ENCODE measurements around the gene SUPT6H.
A peak's percentile ranks its signal among the peaks of the same experiment; 100 is the strongest.
"Not testable (repeated sequence)": the region's sequence is repeated elsewhere in the genome, so short reads cannot be mapped to it uniquely, and the experiment has no call there.

Gene SUPT6H

DNA sequence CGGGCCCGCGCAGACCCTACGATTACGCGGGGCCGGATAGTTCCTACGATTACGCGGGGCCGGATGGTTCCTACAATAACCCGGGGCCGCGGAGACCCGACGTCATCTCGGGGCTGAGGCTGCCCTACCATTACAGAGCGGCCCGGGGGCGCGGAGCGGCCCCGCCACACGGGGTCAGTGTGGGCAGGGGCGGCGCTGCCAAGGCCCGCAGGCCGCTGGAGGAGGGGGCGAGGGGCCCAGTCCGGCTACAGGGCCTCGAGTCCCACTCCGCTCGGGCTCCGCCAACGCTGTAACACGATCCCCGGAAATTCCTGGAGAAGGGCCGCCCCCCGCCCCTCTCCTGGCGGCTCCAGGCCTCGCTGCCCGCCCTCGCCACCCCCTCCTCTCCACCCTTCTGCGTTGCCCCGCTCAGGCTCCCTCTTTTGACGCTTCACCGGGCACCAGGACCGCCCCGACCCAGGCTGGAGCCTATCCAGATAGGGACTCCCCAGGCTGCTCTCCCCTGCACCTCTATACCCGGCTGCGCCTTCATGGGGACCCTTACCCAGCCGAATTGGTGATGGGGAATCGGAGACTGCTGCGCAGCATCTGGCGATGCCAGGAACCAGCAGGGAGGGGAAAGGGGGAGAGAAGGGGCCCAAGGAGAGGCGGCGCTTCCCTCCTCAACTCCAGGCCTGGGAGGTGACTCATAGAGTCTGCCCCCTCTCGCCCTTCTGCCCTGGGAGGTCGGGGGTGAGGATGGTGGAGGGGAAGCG lies 55.8 kb downstream of the SUPT6H start, which contains the start of gene RAB34:
Gene RAB34, minus strand, starts transcription at position 291 of the 755 bp plus-strand sequence. CDS start 602 bp downstream, outside the sequence.
- DNase-seq (ENCODE audit: extremely low read depth in 1 of 2, low read depth in 1 of 2), result no peak

- DNase-seq (ENCODE audit: extremely low read depth in 1 of 2, low read depth in 1 of 2), result no peak
Measured at GRCh38 chr17:28718333-28719020, 56.5 kb downstream of the SUPT6H start.

DNA sequence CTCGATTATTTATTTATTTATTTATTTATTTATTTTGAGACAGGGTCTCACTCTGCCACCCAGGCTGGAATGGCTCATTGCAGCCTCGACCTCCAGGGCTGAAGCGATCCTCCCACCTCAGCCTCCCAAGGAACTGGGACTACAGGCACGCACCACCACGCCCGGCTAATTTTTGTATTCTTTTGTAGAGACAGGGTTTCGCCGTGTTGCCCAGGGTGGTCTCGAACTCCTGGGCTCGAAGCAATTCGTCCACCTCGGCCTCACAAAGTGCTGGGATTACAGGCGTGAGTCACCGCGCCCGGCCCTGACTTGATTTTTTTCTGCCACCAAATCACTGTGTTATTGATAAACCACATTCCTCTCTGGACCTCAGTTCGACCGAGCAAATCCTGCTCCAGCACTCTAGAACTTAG lies 57.0 kb downstream of the SUPT6H start:
- no peak for DNase-seq (ENCODE audit: extremely low read depth in 1 of 2, low read depth in 1 of 2)

DNA sequence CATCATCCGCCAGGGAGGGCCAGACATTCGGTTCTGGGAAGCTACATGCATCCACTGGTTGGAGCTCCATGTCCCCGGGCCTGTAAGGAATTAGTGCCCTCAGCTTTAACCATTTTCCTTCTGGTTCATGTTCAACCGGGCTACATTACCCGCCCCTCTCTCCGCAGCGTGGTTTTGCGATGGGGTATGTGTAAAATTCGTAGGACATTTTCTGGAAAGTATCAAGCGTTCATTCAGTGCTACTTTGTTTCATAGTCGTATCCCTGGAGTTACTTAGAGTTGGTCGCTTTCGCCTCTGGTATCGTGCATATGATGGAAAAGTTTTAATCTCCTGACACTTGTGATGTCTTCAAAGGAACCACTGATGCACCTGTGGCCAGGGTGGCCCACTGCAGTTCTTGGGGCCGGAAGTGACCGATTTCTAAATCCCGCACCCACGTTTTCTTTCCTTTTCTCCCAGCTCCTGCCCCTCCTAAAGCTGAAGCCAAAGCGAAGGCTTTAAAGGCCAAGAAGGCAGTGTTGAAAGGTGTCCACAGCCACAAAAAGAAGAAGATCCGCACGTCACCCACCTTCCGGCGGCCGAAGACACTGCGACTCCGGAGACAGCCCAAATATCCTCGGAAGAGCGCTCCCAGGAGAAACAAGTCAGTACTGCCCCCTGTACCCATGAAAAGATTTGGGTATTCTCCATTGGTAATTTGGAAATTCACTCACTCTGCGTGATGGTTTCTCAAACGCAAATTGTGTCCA lies 58.4 kb downstream of the SUPT6H start:
- DNase-seq (ENCODE audit: extremely low read depth in 1 of 2, low read depth in 1 of 2), result no peak

GRCh38 chr17:28720997-28721329 lies 59.0 kb downstream of the SUPT6H start:
- DNase-seq (ENCODE audit: extremely low read depth in 1 of 2, low read depth in 1 of 2), result not testable (repeated sequence)

- no peak for DNase-seq (ENCODE audit: extremely low read depth in 1 of 2, low read depth in 1 of 2)
Measured at GRCh38 chr17:28722417-28723158, 60.6 kb downstream of the SUPT6H start.

- DNase-seq (ENCODE audit: extremely low read depth in 1 of 2, low read depth in 1 of 2), result no peak
Measured at GRCh38 chr17:28723159-28723835, 61.3 kb downstream of the SUPT6H start.

DNA sequence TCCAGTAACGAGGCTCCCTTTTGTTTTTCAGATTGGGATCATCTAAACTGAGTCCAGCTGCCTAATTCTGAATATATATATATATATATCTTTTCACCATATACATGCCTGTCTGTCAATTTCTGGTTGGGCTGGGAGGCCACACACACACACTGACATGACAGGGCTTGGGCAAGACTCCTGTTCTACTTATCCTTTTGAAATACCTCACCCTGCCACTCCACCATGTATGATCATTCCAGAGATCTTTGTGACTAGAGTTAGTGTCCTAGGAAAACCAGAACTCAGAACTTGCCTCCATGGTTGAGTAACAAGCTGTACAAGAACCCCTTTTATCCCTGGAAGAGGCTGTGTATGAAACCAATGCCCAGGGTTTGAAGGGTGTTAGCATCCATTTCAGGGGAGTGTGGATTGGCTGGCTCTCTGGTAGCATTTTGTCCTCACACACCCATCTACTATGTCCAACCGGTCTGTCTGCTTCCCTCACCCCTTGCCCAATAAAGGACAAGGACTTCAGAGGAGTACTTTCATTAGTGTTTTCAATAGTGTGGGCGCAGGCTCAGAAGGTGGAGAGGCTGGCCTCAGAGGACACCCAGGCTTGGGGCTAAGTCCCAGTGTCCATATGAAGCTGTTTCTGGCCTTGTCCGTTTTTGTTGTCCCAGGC lies 62.0 kb downstream of the SUPT6H start:
- not testable (repeated sequence) for DNase-seq (ENCODE audit: extremely low read depth in 1 of 2, low read depth in 1 of 2)

- DNase-seq (ENCODE audit: extremely low read depth in 1 of 2, low read depth in 1 of 2), result no peak
Measured at GRCh38 chr17:28724500-28725165, 62.6 kb downstream of the SUPT6H start.

GRCh38 chr17:28725166-28725659 lies 63.2 kb downstream of the SUPT6H start:
- no peak for DNase-seq (ENCODE audit: extremely low read depth in 1 of 2, low read depth in 1 of 2)

GRCh38 chr17:28725660-28726225 lies 63.7 kb downstream of the SUPT6H start:
- DNase-seq (ENCODE audit: extremely low read depth in 1 of 2, low read depth in 1 of 2), result peak in 1 of 2 donors; percentile 59

DNA sequence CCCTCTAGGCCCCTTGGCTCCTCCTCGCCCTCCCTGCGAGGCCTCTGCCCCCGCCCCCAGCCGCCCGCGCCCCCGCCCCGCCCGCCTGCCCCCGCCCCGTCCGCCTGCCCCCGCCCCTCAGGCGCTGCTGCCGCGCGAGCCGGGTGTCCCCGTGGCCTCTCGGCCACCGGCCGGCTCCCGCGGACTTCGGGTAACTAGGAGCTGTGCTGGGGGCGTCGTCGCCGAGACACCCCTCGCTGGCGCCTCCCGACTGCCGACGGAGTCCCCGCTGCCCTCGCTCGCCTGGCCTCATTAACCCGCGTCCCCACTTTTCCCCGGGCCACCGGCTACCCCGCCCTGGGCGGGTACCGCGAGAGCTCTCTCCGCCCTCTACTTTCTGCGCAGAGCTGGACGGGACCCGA lies 64.2 kb downstream of the SUPT6H start, which contains the start of gene TLCD1:
Gene TLCD1, minus strand, starts transcription at position 8 of the 401 bp plus-strand sequence. CDS start 136 bp downstream, outside the sequence.
- DNase-seq (ENCODE audit: extremely low read depth in 1 of 2, low read depth in 1 of 2), result peak; percentile 61 to 69

GRCh38 chr17:28726627-28727491 lies 64.9 kb downstream of the SUPT6H start:
- DNase-seq (ENCODE audit: extremely low read depth in 1 of 2, low read depth in 1 of 2), result peak; percentile 79 to 89

DNA sequence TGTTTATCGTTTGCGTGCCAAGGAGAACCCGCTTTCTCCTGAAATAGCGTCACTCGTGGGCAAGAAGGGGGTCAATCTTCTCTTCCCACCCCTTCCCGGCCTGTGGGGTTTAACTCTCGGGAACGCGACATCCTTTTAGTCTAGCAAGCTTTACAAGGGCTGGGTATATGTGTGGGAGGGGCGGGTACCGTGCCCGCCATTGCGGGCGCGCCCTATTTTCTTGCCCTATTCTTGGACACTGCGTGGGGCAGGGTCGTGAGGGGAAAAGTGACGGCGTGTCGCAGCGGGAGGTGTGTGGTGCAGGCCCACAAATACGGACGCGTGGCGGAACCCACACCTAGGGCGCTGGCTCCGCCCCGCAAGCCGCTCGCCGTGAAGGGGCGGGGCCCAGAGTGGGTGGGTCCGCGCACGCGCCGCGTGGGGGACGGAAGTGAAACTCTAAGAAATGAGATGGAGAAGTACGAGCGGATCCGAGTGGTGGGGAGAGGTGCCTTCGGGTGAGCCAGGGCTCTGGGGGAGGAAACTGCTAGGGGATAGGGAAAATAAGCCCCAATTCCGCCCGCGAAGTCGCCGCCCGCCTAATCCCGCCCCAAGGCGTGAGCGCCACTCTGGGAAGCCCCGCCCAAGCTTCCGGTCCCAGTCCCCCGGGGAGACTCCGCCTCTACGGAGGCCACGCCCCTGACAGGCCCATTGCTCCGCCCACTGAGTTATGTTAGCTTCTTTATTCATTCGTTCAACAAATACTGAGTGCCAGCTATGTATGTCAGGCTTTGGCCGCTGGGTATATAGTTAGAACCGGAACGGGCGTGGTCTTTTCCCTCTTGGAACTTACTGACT lies 66.6 kb downstream of the SUPT6H start, which contains the start of gene NEK8:
Gene NEK8, plus strand, starts transcription at position 425 of the 837 bp plus-strand sequence. Its CDS starts 26 bp downstream, at position 451.
- DNase-seq (ENCODE audit: extremely low read depth in 1 of 2, low read depth in 1 of 2), result peak; percentile 92 to 96

GRCh38 chr17:28729950-28730330 lies 67.9 kb downstream of the SUPT6H start:
- no peak for DNase-seq (ENCODE audit: extremely low read depth in 1 of 2, low read depth in 1 of 2)

- no peak for DNase-seq (ENCODE audit: extremely low read depth in 1 of 2, low read depth in 1 of 2)
Measured at GRCh38 chr17:28733346-28733745, 71.3 kb downstream of the SUPT6H start.

All from stimulated activated CD8-positive, alpha-beta memory T cell treated with anti-CD3 and anti-CD28 coated beads, Interleukin-7, amount 100 ng/mL, for 48 hours (primary cell).